COR-L47 (cell line): ENCODE data around the gene UBE2E2.

Experiments
- DNase-seq: peaks from one replicate; lab custom pipeline; 2025; lab: John Stamatoyannopoulos, UW

UBE2E2 gene

DNA sequence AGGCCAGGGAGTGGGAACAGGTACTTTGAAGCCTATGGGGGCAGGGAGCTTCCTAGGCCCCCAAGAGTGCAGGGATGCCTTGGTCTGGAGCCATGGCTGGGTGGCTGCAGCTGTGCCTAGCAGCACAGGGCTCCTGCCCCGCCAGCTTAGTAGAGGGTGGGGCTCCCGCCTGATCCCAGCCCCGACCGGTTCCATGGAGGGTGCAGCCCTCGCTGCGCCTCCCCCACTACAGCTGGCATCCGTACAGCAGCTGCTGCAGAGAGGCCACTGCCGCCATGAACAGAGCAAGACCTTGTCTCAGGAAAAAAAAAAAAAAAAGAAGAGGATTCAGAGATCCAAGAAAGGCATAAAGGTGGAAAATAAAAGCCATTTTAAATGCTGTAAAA lies 277.2 kb downstream of the UBE2E2 start:
- DNase-seq: no peak

DNA sequence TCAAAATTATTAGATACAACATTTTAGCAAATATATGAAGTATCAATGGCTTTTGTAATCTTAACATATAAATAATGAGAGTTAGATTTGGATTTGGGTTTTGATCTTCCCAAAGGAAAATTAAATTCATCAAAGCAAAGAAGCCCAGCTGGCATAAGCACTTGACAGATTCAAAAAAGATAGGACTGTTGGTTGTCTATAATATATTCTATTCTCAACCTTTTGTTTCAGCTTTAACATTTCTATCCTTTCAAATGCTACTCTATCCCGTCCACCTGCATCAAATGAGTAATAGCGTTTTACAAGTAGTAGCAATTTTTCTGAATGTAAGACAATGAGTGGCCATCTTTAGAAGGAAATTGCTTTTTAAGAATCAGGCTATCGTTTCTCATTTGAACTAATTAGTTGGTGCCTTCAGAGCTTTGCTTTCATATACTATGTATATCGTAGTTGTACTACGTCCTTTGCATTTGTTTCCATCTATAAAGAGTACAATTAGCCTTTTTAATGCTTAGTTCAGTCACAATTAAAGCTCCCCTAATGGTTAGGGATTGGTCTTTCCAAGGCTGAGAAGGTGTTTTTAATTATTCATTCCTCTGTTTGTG lies 278.0 kb downstream of the UBE2E2 start:
- no peak for DNase-seq

DNA sequence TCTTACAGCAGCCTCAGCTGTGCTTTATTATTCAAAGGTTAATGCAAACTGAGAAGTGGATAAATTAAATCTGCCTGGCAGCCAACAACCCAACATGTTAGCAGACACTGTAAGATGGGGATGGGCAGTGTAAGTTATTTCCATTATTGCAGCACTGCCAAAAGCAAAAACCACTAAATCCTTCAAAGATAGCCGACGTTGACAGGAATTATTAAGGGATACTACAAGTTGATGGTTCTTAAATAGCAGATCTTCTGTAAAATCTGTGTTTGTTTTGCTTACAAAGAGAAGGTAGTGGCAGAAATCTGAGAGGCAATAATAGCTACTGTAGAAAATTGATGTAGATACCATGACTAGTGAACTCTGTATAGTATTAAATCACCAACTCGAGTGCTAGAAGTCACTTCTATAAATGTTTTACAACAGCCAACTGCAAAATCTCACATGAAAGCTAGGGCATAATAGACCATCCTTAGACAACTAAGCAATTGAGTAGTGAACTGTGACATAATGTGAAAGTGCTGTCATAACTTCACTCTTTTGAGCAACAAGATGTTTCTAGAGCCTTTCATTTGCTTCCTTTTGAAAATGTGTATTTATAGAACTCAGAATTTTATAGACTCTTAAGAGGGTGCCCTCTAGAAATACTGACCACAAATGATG lies 278.6 kb downstream of the UBE2E2 start:
- no peak for DNase-seq

DNA sequence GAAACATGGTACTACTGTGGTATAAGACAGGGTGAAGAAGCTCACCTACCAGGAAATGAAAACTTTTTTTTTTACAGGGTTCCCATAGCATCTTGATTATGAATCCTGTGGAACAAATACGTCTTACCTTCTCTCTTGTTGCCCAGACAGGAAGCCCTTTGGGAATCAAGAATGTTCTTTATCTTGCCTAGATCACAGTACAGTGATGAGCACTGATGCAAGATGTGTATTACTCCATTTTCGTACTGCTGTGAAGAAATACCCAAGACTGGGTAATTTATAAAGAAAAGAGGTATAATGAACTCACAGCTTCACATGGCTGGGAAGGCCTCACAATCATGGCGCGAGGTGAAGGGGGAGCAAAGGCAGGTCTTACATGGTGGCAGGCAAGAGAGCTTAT lies 281.3 kb downstream of the UBE2E2 start:
- DNase-seq: no peak

DNA sequence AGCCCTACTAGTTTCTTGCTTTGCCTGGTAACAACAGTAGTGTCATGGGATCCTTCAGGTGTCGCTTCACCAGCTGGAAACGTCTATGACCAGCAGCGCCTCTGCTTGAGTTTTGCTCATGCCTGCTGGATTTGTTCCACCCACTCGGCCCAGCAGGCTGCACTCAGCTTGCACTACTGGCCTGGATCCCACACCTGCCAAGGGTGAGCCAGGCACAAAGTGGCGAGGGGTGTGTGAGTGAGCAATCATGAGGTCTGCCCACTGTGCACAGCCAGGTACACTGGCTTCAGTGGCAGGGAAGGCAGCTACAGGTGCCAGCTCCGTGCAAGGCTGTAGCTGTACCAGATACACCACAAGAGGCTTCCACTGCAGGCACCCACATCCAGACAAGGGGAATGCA lies 282.8 kb downstream of the UBE2E2 start:
- DNase-seq: no peak

DNA sequence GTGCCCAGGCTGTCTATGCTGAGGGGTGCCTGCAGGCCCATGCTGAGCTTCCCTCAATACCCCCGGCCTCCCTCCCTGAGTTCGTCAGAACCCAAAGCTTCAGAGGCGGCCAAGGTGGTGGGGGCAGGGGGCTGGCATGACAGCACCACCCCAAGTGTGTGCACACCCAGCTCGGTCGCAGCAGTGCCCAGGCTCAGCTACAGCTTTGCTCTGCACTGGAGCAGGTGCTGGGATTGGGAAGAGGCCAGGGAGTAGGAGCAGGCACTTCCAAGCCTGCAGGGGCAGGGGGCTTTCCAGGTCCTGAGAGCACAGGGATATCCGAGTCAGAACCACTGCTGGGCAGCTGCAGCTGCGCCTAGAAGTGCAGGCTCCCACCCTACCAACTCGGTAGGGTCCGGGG lies 283.9 kb downstream of the UBE2E2 start:
- DNase-seq: no peak

DNA sequence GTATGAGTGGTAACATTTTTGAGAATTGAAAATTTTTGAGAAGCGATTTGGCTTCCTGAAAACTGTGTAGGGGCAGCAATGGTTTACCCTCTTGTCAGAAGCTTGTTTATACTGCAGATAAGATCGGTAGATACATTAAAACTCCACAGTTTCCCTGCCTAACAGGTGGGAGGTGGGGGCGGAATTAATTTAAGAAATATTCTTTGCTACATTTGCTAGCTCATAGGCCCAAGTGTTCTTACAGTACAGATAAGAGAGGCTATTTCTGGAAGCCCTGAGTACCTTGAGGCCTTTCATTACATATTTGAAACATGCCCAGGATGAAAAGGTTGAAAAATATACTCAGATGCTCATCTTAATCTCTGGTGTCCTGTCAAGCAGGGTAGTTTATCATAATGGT lies 285.5 kb downstream of the UBE2E2 start:
- no peak for DNase-seq

DNA sequence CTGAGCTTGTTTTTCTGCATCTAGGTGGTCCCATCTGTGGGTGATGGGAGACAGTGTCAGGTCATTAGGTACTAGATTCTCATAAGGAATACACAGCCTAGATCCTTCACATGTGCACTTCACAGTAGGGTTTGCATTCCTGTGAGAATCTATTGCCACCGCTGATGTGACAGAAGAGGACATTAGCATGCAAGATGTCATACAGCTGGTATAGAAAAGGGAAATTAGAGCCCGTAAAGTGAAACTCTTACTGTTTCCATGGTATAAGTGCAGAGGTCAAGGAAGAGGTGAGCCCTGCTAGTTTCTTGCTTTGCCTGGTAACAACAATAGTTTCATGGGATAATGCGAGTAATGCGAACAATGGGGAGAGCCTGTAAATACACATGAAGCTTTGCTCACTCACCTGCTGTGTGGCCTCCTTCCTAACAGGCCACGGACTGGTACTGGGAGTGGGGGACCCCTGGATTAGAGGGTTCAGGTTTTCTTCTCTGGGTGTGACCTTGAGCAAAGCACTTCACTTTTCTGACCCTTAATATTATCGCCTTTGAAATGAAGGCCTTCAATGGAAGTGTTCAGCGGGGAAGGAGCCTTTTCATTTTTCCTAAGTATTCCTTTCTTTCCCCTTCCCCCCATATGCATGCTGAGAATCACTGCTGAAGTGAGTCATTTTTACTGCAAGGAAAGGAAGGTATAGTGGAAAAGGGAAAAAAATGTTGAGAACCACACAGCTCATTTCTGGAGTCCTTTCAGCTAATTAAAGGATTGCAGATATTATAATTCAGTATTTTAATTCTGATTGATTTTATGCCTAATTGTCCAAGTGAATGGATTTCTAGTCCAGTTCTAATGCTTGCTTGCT lies 286.4 kb downstream of the UBE2E2 start:
- DNase-seq: no peak

DNA sequence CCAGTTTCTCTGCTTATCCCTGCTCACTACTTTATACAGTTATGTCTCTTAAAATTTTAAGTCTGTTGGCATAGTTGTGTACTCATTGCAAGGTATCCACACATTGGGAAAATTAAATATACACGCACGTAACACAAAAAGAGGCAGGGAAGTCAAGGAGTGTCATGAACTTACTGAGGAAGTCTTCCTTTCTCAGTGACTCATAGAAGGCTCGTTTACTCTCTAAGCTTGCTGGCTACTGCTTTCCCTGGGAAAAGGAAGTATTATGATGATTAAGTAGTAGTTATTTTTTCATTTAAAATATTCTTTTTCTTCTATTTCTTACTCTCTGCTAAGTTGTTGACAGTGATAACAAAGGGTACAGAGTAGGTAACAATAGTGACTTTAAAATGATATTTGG lies 287.3 kb downstream of the UBE2E2 start:
- no peak for DNase-seq

DNA sequence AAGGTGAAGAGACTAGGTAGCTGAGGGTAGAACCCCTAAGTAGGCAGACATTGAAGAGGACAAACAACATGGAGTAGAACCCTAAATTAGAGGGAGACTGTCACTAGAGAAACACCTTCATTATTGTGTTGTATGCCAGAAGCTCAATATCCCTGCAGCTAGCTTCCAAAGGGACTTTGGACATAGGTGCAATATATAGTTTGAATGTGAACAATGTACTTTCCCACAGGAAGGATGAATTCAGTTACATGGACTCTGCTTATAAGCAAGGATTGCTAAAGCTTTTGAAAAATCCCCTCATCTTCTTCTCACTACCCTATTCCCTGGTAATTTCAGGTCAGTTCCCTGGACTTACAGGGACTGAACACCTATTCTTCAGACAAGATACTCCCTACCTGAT lies 288.9 kb downstream of the UBE2E2 start:
- DNase-seq: no peak

DNA sequence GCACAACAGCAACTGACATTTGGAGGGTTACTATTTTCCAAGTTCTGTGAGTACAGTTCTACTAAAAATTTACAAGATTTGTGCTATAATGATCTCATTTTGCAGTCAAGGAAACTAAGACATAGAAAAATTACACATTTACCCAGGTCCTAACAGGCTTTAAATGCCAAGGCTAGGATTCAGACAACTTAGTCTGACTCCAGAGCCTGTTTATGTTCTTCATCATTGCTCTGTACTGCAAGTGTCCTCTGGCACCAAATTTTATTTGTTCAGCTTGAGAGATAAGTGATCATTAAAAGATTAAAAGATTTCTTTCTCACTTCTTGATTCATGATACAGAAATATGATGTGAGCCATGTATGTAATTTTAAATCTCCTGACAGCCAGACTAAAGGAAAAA lies 290.8 kb downstream of the UBE2E2 start:
- no peak for DNase-seq

DNA sequence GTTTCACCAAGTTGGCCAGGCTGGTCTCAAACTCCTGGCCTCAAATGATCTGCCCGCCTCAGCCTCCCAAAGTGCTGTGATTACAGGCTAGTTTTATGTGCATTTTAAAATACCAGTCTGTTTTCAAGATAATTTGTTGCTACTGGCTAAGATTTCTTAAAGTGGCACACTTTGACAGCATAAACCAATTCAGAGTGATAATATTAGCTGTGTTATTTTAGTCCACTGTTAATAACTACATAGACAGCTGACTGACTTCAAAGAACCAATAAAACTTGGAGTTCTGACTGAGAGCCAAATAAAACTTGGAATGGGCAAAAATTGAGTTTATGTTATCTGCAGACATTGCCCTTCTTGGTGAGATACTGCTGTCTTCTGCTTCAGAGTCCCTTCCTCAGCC lies 291.8 kb downstream of the UBE2E2 start:
- no peak for DNase-seq

DNA sequence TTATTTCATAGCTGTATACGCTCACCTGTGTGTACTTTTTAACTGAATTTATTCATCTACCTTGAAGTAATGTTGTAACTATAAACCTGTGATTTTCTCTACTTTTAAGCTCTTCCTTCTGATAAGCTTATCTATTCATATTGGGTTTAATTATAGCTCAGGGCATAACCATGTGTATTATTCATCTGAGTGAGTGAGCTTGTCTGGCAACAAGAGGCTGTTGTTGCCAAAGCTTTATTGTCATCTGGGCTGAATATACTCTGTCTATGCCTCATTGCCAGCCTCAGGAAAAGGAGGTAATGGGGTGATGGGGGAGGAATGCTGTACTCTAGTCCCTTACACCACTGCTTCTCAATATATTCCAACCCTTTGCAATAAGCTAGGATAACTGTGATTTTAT lies 292.4 kb downstream of the UBE2E2 start:
- no peak for DNase-seq

DNA sequence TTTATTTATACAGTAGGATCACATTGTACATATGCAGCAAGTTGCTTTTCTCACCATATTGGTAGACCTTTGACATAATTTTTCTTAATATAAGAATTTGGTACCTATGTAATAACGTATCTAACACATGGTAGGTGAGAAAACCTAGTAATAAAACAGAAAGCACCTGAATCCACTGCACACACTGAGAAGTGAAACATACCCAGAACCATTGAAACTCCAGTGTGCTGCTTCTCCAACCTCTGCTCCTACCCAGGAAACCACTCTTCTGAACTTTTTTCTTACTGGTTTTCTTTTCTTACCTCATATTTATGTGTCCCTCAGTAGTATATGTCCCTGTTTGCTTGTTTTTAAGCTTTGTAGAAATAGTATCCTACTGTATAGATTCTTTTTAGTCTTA lies 293.0 kb downstream of the UBE2E2 start:
- DNase-seq: no peak

DNA sequence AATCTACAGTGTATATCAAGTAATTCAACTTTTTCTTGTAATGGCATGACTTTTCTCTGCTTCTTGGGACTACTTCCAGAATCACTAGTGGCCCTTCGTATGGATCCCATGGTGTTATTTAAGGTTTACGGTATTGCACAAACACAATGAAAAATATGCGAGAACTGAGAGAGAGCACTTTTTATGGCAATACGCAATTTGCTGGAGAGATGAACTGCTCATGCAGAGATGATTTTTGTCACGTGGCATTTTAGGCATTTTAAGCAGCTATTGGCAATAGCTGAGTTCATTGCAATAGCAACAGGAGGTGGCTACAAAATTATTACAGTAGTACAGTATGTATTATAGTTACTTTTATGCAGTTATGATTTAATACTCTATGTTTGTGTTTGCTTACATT lies 294.0 kb downstream of the UBE2E2 start:
- no peak for DNase-seq

DNA sequence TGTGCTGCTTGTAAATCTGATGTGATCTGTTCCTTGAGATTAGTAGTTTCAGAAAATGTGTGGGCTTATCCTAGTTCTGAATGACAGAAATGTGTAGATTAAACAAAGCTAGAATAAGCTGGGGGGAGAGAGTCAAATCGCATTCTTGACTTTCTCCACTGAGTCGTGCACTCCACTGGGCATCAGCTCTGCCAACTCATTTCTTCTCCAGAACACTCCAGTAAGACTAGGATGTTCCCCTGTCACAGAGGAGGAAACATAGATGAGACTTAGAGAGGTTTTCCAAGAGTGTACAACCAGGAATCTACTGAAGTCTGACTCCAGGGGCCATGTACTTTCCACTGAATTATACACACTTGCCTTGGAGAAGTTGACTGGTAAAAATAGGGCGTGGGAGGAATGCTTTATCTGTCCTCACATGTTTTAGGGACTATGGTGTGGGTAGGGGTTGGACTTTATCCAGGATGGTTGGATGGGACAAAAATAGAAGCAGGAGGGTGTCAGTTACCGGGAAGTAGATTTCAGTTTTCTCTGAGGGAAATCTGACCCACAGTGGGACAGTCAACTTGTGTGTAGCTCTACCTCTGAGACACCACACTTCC lies 298.2 kb downstream of the UBE2E2 start:
- no peak for DNase-seq

DNA sequence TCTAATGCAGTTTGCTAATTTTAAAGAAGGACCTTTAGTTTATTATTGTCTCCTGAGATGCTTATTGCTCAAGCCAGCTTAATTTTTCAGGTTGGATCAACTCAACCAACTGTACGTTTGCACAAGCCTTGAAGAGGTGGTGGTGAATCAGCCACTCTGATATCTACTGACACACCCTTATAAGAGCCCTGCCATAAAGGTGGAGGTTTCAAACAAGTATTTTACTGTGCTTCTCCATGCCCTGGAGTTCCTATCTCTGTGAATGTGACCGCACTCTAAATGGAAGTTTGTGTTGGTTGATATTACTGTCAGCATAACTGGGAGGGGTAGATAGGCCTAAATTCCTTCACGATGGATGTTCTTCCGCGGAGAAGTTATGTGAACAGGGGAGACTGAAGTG lies 305.3 kb downstream of the UBE2E2 start:
- DNase-seq: no peak

DNA sequence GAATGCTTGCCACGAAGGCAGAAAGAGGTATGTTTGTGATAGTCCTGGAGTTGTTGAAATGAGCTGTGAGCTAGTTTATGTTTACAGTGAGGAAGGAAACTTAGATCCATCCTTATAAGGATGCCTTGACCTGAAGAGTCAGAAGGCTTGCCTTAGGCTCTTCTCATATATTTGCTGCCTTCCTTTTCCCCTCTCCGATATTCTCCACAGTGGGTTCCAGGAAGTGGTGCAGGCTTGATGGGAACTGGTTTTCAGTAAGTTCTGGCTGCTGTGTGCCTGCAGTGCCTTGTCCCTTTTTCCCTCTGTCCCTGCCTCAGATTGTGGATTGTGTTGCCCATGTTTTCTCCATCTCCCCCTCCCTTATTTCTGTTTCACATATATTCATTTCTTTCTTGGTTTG lies 315.3 kb downstream of the UBE2E2 start:
- DNase-seq: no peak

DNA sequence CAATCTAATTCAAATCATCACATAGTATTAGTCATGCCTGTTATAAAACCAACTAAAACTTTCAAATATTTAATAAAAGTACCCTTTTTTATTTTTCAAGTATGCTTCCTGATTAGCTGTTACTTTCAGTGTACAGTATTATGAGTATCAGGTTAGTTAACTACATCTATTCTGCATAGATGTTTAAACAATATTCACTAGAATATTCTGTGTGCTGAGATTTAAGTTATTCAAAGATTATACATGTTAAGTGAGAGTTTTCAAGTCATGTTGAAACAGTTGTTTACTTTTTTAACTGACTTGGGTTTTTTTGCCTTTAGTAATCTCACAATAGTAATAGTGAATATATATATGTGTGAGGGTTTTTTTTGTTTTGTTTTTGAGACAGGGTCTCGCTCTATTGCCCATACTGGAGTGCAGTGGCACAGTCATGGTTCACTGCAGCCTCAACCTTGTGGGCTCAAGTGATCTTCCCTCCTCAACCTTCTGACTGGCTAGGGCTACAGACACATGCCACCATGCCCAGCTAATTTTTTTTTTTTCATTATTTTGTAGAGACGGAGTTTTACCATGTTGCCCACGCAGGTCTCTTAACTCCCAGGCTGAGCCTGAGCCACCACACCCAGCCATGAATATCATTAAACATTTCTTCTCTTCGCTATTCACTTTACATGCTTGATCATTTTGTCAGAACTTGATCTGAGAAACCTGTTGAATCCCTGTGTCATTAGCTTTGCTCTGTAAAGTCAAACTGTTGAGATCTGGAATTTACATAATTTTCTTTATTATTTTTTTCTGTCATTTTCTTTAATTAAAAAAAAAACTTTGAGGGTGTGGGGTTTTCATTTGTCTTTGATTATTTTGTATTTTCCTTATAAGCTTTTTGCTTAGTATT lies 316.4 kb downstream of the UBE2E2 start:
- DNase-seq: no peak

DNA sequence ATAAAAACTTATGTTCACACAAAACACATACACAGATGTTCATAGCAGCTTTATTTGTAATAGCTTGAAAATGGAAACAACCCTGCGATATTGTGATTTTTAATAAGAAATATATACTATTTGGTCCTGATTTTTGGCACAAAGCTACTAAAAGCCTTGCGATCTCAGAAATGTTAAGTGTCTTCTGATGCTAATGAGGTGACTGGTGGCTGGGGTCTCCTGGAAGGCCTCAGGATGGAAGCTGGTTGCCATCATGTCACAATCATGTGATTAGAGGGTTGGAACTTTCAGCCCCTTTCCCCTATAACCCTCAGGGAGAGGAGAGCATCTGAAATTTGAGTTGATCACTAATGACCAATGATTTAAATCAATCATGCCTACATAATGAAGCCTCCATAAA lies 324.2 kb downstream of the UBE2E2 start:
- DNase-seq: no peak

DNA sequence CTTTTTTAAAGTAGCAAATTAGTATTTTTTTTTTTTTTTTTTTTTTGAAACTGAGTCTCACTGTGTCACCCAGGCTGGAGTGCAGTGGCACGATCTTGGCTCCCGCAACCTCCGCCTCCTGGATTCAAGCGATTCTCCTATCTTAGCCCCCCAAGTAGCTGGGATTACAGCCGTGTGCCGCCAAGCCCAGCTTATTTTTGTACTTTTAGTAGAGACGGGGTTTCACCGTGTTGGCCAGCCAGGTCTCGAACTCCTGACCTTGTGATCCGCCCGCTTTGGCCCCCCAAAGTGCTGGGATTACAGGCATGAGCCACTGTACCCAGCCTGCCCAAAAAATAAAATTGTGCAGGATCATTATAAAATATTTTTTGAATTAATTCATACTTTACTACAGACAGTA lies 330.5 kb downstream of the UBE2E2 start:
- no peak for DNase-seq

DNA sequence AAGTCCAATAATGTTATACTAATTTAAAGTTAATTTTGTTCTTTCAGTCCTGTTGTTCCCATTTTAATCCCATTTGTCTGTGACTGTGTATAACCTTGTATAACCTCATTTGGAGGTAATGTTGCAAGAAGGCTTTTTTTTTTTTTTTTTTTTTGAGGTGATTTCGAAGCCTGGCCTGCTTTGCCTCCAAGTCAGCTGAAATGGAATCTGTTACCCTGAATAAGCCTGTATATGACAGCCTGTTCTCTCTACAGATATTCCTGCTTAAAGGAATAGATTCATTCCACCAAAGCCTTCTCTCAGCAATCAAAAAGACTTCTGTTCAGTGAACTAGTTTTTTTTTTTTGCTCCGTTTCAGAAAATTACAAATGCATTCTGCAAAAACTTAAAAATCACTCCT lies 330.9 kb downstream of the UBE2E2 start:
- DNase-seq: no peak
